ENCODE measurements around the gene KCTD15.

The KCTD15 gene

GRCh38 chr19:33794683-33795369 is 1.8 kb upstream of the KCTD15 start:
- no peaks in the 10 kb centered on the region for H3K27me3 ChIP-seq (ENCODE audit: low read depth)
- DNase-seq (ENCODE audit: low spot score in 2 of 2), result no peak
- H3K4me3 ChIP-seq, result peak overlapping the region; percentile 82
- in situ Hi-C loops (cut with MboI; ENCODE audit: low sequenced_read_pairs), result no loop called here
- H3K9me3 ChIP-seq, result no peaks in the 10 kb centered on the region
- H3K4me1 ChIP-seq, result peaks cover 17% of the 10 kb centered on the region
- peaks cover 5% of the 10 kb centered on the region for H3K36me3 ChIP-seq (replicated peaks)

- H3K4me1 ChIP-seq, result peaks cover 17% of the 10 kb centered on the region
- H3K36me3 ChIP-seq (replicated peaks), result peaks cover 5% of the 10 kb centered on the region
- H3K4me3 ChIP-seq, result peak overlapping the region; percentile 82
- DNase-seq (ENCODE audit: low spot score in 2 of 2), result peak; percentile 75 to 89
- no peaks in the 10 kb centered on the region for H3K27me3 ChIP-seq (ENCODE audit: low read depth)
- in situ Hi-C loops (cut with MboI; ENCODE audit: low sequenced_read_pairs), result no loop called here
- H3K9me3 ChIP-seq, result no peaks in the 10 kb centered on the region
Observed at GRCh38 chr19:33795370-33796163, 1.1 kb upstream of the KCTD15 start.

GRCh38 chr19:33797802-33798671 is 1.4 kb downstream of the KCTD15 start:
- peaks cover 17% of the 10 kb centered on the region for H3K4me1 ChIP-seq
- peaks cover 27% of the 10 kb centered on the region for H3K36me3 ChIP-seq (replicated peaks)
- DNase-seq (ENCODE audit: low spot score in 2 of 2), result peak; percentile 57 to 86
- no peaks in the 10 kb centered on the region for H3K9me3 ChIP-seq
- H3K4me3 ChIP-seq, result peak overlapping the region; percentile 82
- in situ Hi-C loops (cut with MboI; ENCODE audit: low sequenced_read_pairs), result no loop called here
- no peaks in the 10 kb centered on the region for H3K27me3 ChIP-seq (ENCODE audit: low read depth)

- in situ Hi-C loops (cut with MboI; ENCODE audit: low sequenced_read_pairs), result no loop called here
- Histone ChIP-seq H3K36me3 (replicated peaks) (peaks cover 28% of the 10 kb centered on the region), H3K27me3 (ENCODE audit: low read depth) (no peaks in the 10 kb centered on the region), H3K4me1 (peaks cover 17% of the 10 kb centered on the region), H3K4me3 (peak overlapping the region; percentile 82), H3K9me3 (no peaks in the 10 kb centered on the region)
- peak; percentile 19 to 49 for DNase-seq (ENCODE audit: low spot score in 2 of 2)
Observed at GRCh38 chr19:33798681-33799111, 2.0 kb downstream of the KCTD15 start.

- no peak overlapping the region; the same call in 1 of the 2 replicates for H3K4me3 ChIP-seq
- H3K27me3 ChIP-seq (ENCODE audit: low read depth), result no peaks in the 10 kb centered on the region
- no peaks in the 10 kb centered on the region for H3K9me3 ChIP-seq
- in situ Hi-C loops (cut with MboI; ENCODE audit: low sequenced_read_pairs), result no loop called here
- peaks cover 35% of the 10 kb centered on the region for H3K36me3 ChIP-seq (replicated peaks)
- peaks cover 17% of the 10 kb centered on the region for H3K4me1 ChIP-seq
- DNase-seq (ENCODE audit: low spot score in 2 of 2), result peak in 1 of 2 experiments; percentile 26
Observed at GRCh38 chr19:33799476-33799875, 2.8 kb downstream of the KCTD15 start.

- Histone ChIP-seq H3K36me3 (replicated peaks) (peaks cover 41% of the 10 kb centered on the region), H3K4me1 (peaks cover 12% of the 10 kb centered on the region; the same call in 1 of the 2 replicates), H3K9me3 (no peaks in the 10 kb centered on the region), H3K4me3 (no peak overlapping the region), H3K27me3 (ENCODE audit: low read depth) (no peaks in the 10 kb centered on the region)
- no peak for DNase-seq (ENCODE audit: low spot score in 2 of 2)
- in situ Hi-C loops (cut with MboI; ENCODE audit: low sequenced_read_pairs), result no loop called here
Observed at GRCh38 chr19:33800012-33800680, 3.5 kb downstream of the KCTD15 start.

GRCh38 chr19:33801411-33801810 is 4.7 kb downstream of the KCTD15 start:
- H3K9me3 ChIP-seq, result no peaks in the 10 kb centered on the region
- peaks cover 12% of the 10 kb centered on the region; the same call in 1 of the 2 replicates for H3K4me1 ChIP-seq
- peaks cover 47% of the 10 kb centered on the region for H3K36me3 ChIP-seq (replicated peaks)
- no peak for DNase-seq (ENCODE audit: low spot score in 2 of 2)
- H3K4me3 ChIP-seq, result no peak overlapping the region
- H3K27me3 ChIP-seq (ENCODE audit: low read depth), result no peaks in the 10 kb centered on the region
- in situ Hi-C loops (cut with MboI; ENCODE audit: low sequenced_read_pairs), result no loop called here

- Histone ChIP-seq H3K36me3 (replicated peaks) (peaks cover 52% of the 10 kb centered on the region), H3K4me1 (peaks cover 12% of the 10 kb centered on the region; the same call in 1 of the 2 replicates), H3K9me3 (no peaks in the 10 kb centered on the region), H3K4me3 (no peak overlapping the region), H3K27me3 (ENCODE audit: low read depth) (no peaks in the 10 kb centered on the region)
- DNase-seq (ENCODE audit: low spot score in 2 of 2), result no peak
- in situ Hi-C loops (cut with MboI; ENCODE audit: low sequenced_read_pairs), result no loop called here
Observed at GRCh38 chr19:33802001-33802400, 5.3 kb downstream of the KCTD15 start.

GRCh38 chr19:33802801-33803200 is 6.1 kb downstream of the KCTD15 start:
- peaks cover 12% of the 10 kb centered on the region; the same call in 1 of the 2 replicates for H3K4me1 ChIP-seq
- in situ Hi-C loops (cut with MboI; ENCODE audit: low sequenced_read_pairs), result no loop called here
- DNase-seq (ENCODE audit: low spot score in 2 of 2), result no peak
- H3K27me3 ChIP-seq (ENCODE audit: low read depth), result no peaks in the 10 kb centered on the region
- peaks cover 58% of the 10 kb centered on the region for H3K36me3 ChIP-seq (replicated peaks)
- no peak overlapping the region for H3K4me3 ChIP-seq
- no peaks in the 10 kb centered on the region for H3K9me3 ChIP-seq

GRCh38 chr19:33803383-33803782 is 6.7 kb downstream of the KCTD15 start:
- DNase-seq (ENCODE audit: low spot score in 2 of 2), result no peak
- H3K27me3 ChIP-seq (ENCODE audit: low read depth), result no peaks in the 10 kb centered on the region
- no peak overlapping the region for H3K4me3 ChIP-seq
- H3K9me3 ChIP-seq, result no peaks in the 10 kb centered on the region
- in situ Hi-C loops (cut with MboI; ENCODE audit: low sequenced_read_pairs), result no loop called here
- peaks cover 63% of the 10 kb centered on the region for H3K36me3 ChIP-seq (replicated peaks)
- peaks cover 11% of the 10 kb centered on the region; the same call in 1 of the 2 replicates for H3K4me1 ChIP-seq

- H3K36me3 ChIP-seq (replicated peaks), result peaks cover 61% of the 10 kb centered on the region
- in situ Hi-C loops (cut with MboI; ENCODE audit: low sequenced_read_pairs), result no loop called here
- H3K4me3 ChIP-seq, result no peak overlapping the region
- H3K4me1 ChIP-seq, result peaks cover 4% of the 10 kb centered on the region; the same call in 1 of the 2 replicates
- no peaks in the 10 kb centered on the region for H3K9me3 ChIP-seq
- H3K27me3 ChIP-seq (ENCODE audit: low read depth), result no peaks in the 10 kb centered on the region
- DNase-seq (ENCODE audit: low spot score in 2 of 2), result no peak
Observed at GRCh38 chr19:33804021-33804799, 7.5 kb downstream of the KCTD15 start.

- Histone ChIP-seq H3K27me3 (ENCODE audit: low read depth) (no peaks in the 10 kb centered on the region), H3K4me3 (no peak overlapping the region), H3K9me3 (no peaks in the 10 kb centered on the region), H3K36me3 (replicated peaks) (peaks cover 67% of the 10 kb centered on the region), H3K4me1 (no peaks in the 10 kb centered on the region)
- in situ Hi-C loops (cut with MboI; ENCODE audit: low sequenced_read_pairs), result no loop called here
- DNase-seq (ENCODE audit: low spot score in 2 of 2), result no peak
Observed at GRCh38 chr19:33805313-33805712, 8.6 kb downstream of the KCTD15 start.

Measured in HAP-1 (cell line).